SK-MEL-5 (cell line): ENCODE data around the gene ISG15. TPM values are rescaled to one million over a fixed set of nuclear protein-coding genes. Genes with fewer than 3 reads are reported as not detected.

Source experiments
- DNase-seq: peaks from one replicate; pipeline ENCODE4 v3.0.0-alpha.2; 2016; ENCODE audit warnings: low read depth, low spot score
- in situ Hi-C: cut with HindIII; loops from 2 replicates; pipeline ENCODE4 v1.10.0; 2016; ENCODE audit warnings: low sequenced_read_pairs, high pct_unique_total_duplicates, low pct_unique_long_range_greater_than_20kb
- total RNA-seq: library from RNA; depleted of rRNA; stranded (reverse); fragments of >200 nt; shearing (Covaris generic); gene quantifications from 2 replicates; pipeline ENCODE4 v1.2.3, GENCODE V29; 2014

ISG15 gene
- total RNA-seq, 1 experiment from 2014 or later: 6.2 TPM

GRCh38 chr1:1032424-1032823 lies 19.1 kb downstream of the ISG15 start:
- no peak for DNase-seq
- in situ Hi-C loops: no loop called here

GRCh38 chr1:1033009-1033587 lies 19.8 kb downstream of the ISG15 start:
- in situ Hi-C loops: no loop called here
- DNase-seq: peak; percentile 52

GRCh38 chr1:1033731-1034438 lies 20.6 kb downstream of the ISG15 start:
- in situ Hi-C loops: no loop called here

GRCh38 chr1:1034439-1034781 lies 21.1 kb downstream of the ISG15 start:
- in situ Hi-C loops: no loop called here
- no peak for DNase-seq

More at GRCh38 chr1:1033731-1034438, 20.6 kb downstream of the ISG15 start:
- DNase-seq: no peak

- no peak for DNase-seq
- in situ Hi-C loops: no loop called here
These were observed 22.1 kb downstream of the ISG15 start for GRCh38 chr1:1035291-1035943.

- no peak for DNase-seq
- in situ Hi-C loops: no loop called here
These were observed 24.4 kb downstream of the ISG15 start for GRCh38 chr1:1037366-1038327.

GRCh38 chr1:1038694-1039093 lies 25.4 kb downstream of the ISG15 start:
- in situ Hi-C loops: no loop called here
- no peak for DNase-seq

GRCh38 chr1:1039145-1039910 lies 26.0 kb downstream of the ISG15 start:
- in situ Hi-C loops: no loop called here
- no peak for DNase-seq

GRCh38 chr1:1040004-1040991 lies 27.0 kb downstream of the ISG15 start:
- DNase-seq: no peak
- in situ Hi-C loops: no loop called here

GRCh38 chr1:1041092-1041523 lies 27.8 kb downstream of the ISG15 start:
- DNase-seq: no peak
- in situ Hi-C loops: no loop called here

- in situ Hi-C loops: no loop called here
- no peak for DNase-seq
These were observed 28.6 kb downstream of the ISG15 start for GRCh38 chr1:1041873-1042272.

- no peak for DNase-seq
- in situ Hi-C loops: no loop called here
These were observed 29.5 kb downstream of the ISG15 start for GRCh38 chr1:1042835-1043234.

- in situ Hi-C loops: no loop called here
- no peak for DNase-seq
These were observed 30.1 kb downstream of the ISG15 start for GRCh38 chr1:1043411-1043810.

- DNase-seq: no peak
- in situ Hi-C loops: no loop called here
These were observed 30.6 kb downstream of the ISG15 start for GRCh38 chr1:1043921-1044320.

GRCh38 chr1:1044455-1045078 lies 31.3 kb downstream of the ISG15 start:
- DNase-seq: no peak
- in situ Hi-C loops: no loop called here

- no peak for DNase-seq
- in situ Hi-C loops: no loop called here
These were observed 31.8 kb downstream of the ISG15 start for GRCh38 chr1:1045129-1045528.
